T-cell (primary cell): ENCODE data around the gene NINL. TPM values are rescaled to one million over a fixed set of nuclear protein-coding genes. Genes with fewer than 3 reads are reported as not detected.
"Not testable (repeated sequence)": the region's sequence is repeated elsewhere in the genome, so short reads cannot be mapped to it uniquely, and the experiment has no call there.

Experiments
- ATAC-seq, 4 experiments: fragments of 200-7000 bp in 3 of 4; fragments of 150-1000 bp in 1 of 4; cut with Tn5 transposase; replicated peaks in 1 of 4; 1 replicate in 3 of 4; 2 replicates in 1 of 4; pipeline ENCODE4 v1.10.0; 2021; ENCODE audit warnings: moderate library complexity in 3 of 4, mild to moderate bottlenecking in 2 of 4, moderate number of reproducible peaks in 1 of 4
- CTCF ChIA-PET, 2 donors: fragments of 300-600 bp; sonication (Branson Sonifier 250); formaldehyde crosslinking; loops; one replicate each; lab custom pipeline; 2022; ENCODE audit warnings: antibody characterized with exemption in 2 of 2; lab: Charles Lee
- POLR2A ChIA-PET, 2 donors: fragments of 300-600 bp; sonication (Branson Sonifier 250); formaldehyde crosslinking; loops; one replicate each; lab custom pipeline; 2022; ENCODE audit warnings: antibody characterized with exemption in 2 of 2; lab: Charles Lee
- DNase-seq, 35 experiments: peaks; one replicate each; pipeline versions ENCODE4 v3.0.0 to v3.0.0-alpha.2; 2013 to 2023
- H3K27ac ChIP-seq: one replicate; pipeline ENCODE4 v1.5.1; 2013; ENCODE audit warnings: low read length
- H3K27me3 ChIP-seq, 2 experiments: replicated peaks in 1 of 2; 1 replicate in 1 of 2; 2 replicates in 1 of 2; pipeline versions ENCODE4 v1.6.1 to v1.7.0; 2013; ENCODE audit warnings: low read length in 1 of 2, mixed read lengths in 1 of 2; ENCODE audit not compliant: control insufficient read depth in 2 of 2, insufficient read depth in 2 of 2; ENCODE audit errors: extremely low read depth in 1 of 2
- H3K36me3 ChIP-seq, 2 donors: 1 replicate in 1 of 2; 2 replicates in 1 of 2; pipeline versions ENCODE4 v1.6.1 to v1.7.0; 2013; ENCODE audit warnings: low read length in 1 of 2; ENCODE audit not compliant: control insufficient read depth in 2 of 2, insufficient read depth in 1 of 2; ENCODE audit errors: extremely low read depth in 1 of 2
- H3K4me1 ChIP-seq, 2 experiments: 1 replicate in 1 of 2; 2 replicates in 1 of 2; pipeline versions ENCODE4 v1.6.1 to v1.7.0; 2013; ENCODE audit warnings: low read length in 2 of 2, mixed read lengths in 1 of 2; ENCODE audit not compliant: insufficient read depth in 2 of 2, control insufficient read depth in 1 of 2; ENCODE audit errors: extremely low read depth in 1 of 2
- H3K4me3 ChIP-seq, 2 donors: 1 replicate in 1 of 2; 2 replicates in 1 of 2; pipeline versions ENCODE4 v1.5.1 to v1.7.0; 2013; ENCODE audit warnings: mild to moderate bottlenecking in 2 of 2, low read length in 1 of 2, moderate library complexity in 1 of 2; ENCODE audit not compliant: control insufficient read depth in 1 of 2; ENCODE audit errors: extremely low read depth in 1 of 2
- H3K9me3 ChIP-seq: 2 replicates; pipeline ENCODE4 v1.7.0; 2013
- H3K27ac Mint-ChIP-seq, 2 donors: one replicate each; pipeline ENCODE4 v1.8.0; 2020 to 2021; ENCODE audit warnings: mild to moderate bottlenecking in 2 of 2, mixed read lengths in 2 of 2
- H3K27me3 Mint-ChIP-seq, 2 donors: one replicate each; pipeline ENCODE4 v1.8.0; 2021 to 2022; ENCODE audit warnings: mixed read lengths in 2 of 2
- H3K36me3 Mint-ChIP-seq: one replicate; pipeline ENCODE4 v1.8.0; 2021; ENCODE audit warnings: mixed read lengths
- H3K4me1 Mint-ChIP-seq, 3 donors: one replicate each; pipeline ENCODE4 v1.8.0; 2020 to 2022; ENCODE audit warnings: mixed read lengths in 3 of 3, mild to moderate bottlenecking in 1 of 3
- H3K4me3 Mint-ChIP-seq, 3 donors: one replicate each; pipeline ENCODE4 v1.8.0; 2020 to 2022; ENCODE audit warnings: mild to moderate bottlenecking in 3 of 3, mixed read lengths in 3 of 3, moderate library complexity in 3 of 3
- H3K9me3 Mint-ChIP-seq, 3 donors: one replicate each; pipeline ENCODE4 v1.8.0; 2020 to 2022; ENCODE audit warnings: mixed read lengths in 3 of 3
- WGBS: methylation state at CpG from one replicate; pipeline ENCODE4 v1.1.5; 2013; ENCODE audit warnings: missing lambda C conversion rate; ENCODE audit not compliant: insufficient coverage; 5-methylcytosine and 5-hydroxymethylcytosine counted together
- total RNA-seq, 35 experiments: library from RNA in 6 of 35; stranded (reverse) in 6 of 35; fragments of 120-200 nt in 1 of 35; gene quantifications; one replicate each; pipeline versions ENCODE4 v1.2.1 to v1.2.4 and lab custom pipeline; 2013 to 2026

NINL gene
- total RNA-seq, 5 donors from 2014 or later (not counting 1 experiment from before 2014, with no cell fraction given): 1.3 to 4.8 (median 2.7) TPM

DNA sequence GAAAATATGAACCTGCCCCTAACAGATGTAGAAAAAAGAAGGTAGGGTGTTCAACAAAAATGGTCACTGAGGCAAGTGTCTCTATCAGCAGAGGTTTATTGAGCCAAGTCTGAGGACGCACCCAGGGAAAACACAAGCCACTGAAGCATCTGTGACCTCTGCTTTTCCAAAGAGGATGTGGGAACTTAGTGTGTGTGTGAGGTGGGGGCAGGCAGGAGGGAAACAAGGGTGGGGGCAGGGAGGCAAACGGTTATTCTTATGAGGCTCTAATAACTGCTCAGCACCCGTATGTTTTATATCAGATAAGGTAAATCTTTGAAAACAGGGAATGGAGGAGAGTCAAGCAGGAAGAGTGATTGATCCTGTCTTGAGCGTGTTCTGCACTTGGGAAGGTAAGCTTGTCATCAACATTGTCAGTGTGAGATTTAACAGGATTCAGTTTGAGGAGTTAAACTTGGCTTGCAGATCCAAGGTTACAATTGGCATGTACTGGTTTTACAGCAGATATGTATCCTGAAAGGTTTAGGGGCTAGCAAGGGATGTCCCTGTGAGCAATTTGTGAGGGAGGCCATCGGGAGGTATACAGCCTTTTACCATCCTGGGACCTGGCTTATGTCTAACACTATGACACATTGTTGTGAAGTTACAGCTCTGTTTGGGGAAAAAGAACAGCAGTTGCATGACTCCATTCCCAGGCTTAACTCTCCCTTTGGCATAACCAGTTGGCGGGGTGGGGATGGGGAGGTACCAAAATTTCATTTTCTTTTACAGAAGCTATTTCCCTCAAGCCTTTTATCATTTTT lies 33.7 kb downstream of the NINL start:
- H3K4me1 ChIP-seq: peaks cover 0 to 4% of the 10 kb centered on the region in 2 experiments
- H3K36me3 ChIP-seq: no peaks in the 10 kb centered on the region
- CTCF ChIA-PET: no interaction called here
- H3K27ac ChIP-seq: no peak overlapping the region
- H3K27me3 ChIP-seq: peaks cover 0 to 2% of the 10 kb centered on the region in 2 experiments
- Mint-ChIP-seq H3K27me3 (peaks cover 0 to 3% of the 10 kb centered on the region in 2 donors), H3K36me3 (no peaks in the 10 kb centered on the region), H3K4me3 (no peak overlapping the region), H3K27ac (no peak overlapping the region), H3K9me3 (no peaks in the 10 kb centered on the region), H3K4me1 (peaks cover 0 to 3% (median 0%) of the 10 kb centered on the region in 3 donors)
- POLR2A ChIA-PET: no interaction called here
- DNase-seq (no peak), ATAC-seq (no peak)
- 83% methylated on average over 4 of the region's 6 CpGs for WGBS
- no peak overlapping the region for H3K4me3 ChIP-seq
- no peaks in the 10 kb centered on the region for H3K9me3 ChIP-seq

GRCh38 chr20:25550645-25551337 lies 34.5 kb downstream of the NINL start:
- H3K4me1 Mint-ChIP-seq, H3K27me3 ChIP-seq, H3K36me3 ChIP-seq, ATAC-seq, H3K4me1 ChIP-seq, H3K27me3 Mint-ChIP-seq, H3K27ac Mint-ChIP-seq, H3K9me3 Mint-ChIP-seq, H3K9me3 ChIP-seq, H3K27ac ChIP-seq, H3K4me3 Mint-ChIP-seq, H3K4me3 ChIP-seq, CTCF ChIA-PET, DNase-seq, H3K36me3 Mint-ChIP-seq, POLR2A ChIA-PET: not testable (repeated sequence)
- 100% methylated on average over 2 of the region's 7 CpGs for WGBS

- CTCF ChIA-PET: no interaction called here
- WGBS: 100% methylated on average over 3 of the region's 10 CpGs
- no peak overlapping the region for H3K27ac ChIP-seq
Measured at GRCh38 chr20:25549843-25550477, 35.4 kb downstream of the NINL start.

GRCh38 chr20:25549172-25549773 lies 36.1 kb downstream of the NINL start:
- peaks cover 0 to 4% of the 10 kb centered on the region in 2 experiments for H3K4me1 ChIP-seq
- POLR2A ChIA-PET: no interaction called here
- H3K4me3 Mint-ChIP-seq: no peak overlapping the region
- peaks cover 0 to 3% (median 0%) of the 10 kb centered on the region in 3 donors for H3K4me1 Mint-ChIP-seq
- 72% methylated on average over 13 of the region's 15 CpGs for WGBS
- H3K36me3 ChIP-seq: no peaks in the 10 kb centered on the region
- ATAC-seq (no peak), DNase-seq (no peak)
- no peak overlapping the region for H3K27ac Mint-ChIP-seq
- no peaks in the 10 kb centered on the region for H3K9me3 ChIP-seq
- H3K27me3 Mint-ChIP-seq: peaks cover 0 to 3% of the 10 kb centered on the region in 2 donors
- H3K36me3 Mint-ChIP-seq: no peaks in the 10 kb centered on the region
- no peak overlapping the region for H3K27ac ChIP-seq
- H3K4me3 ChIP-seq: no peak overlapping the region
- H3K9me3 Mint-ChIP-seq: no peaks in the 10 kb centered on the region
- CTCF ChIA-PET: interaction anchor here in 1 of 2 donors (0.6 kb wide), 1 partner anchor 11 kb away, joined by 3 read pairs; no protein-coding TSS in a partner anchor
- peaks cover 0 to 2% of the 10 kb centered on the region in 2 experiments for H3K27me3 ChIP-seq

More at GRCh38 chr20:25549843-25550477, 35.4 kb downstream of the NINL start:
- Mint-ChIP-seq H3K27ac (no peak overlapping the region), H3K9me3 (no peaks in the 10 kb centered on the region), H3K4me3 (no peak overlapping the region), H3K4me1 (peaks cover 0 to 3% (median 0%) of the 10 kb centered on the region in 3 donors), H3K36me3 (no peaks in the 10 kb centered on the region), H3K27me3 (peaks cover 0 to 3% of the 10 kb centered on the region in 2 donors)
- Histone ChIP-seq H3K27me3 (peaks cover 0 to 2% of the 10 kb centered on the region in 2 experiments), H3K9me3 (no peaks in the 10 kb centered on the region), H3K4me3 (no peak overlapping the region), H3K36me3 (no peaks in the 10 kb centered on the region), H3K4me1 (peaks cover 0 to 4% of the 10 kb centered on the region in 2 experiments)
- DNase-seq (no peak), ATAC-seq (no peak)
- POLR2A ChIA-PET: no interaction called here

- no peaks in the 10 kb centered on the region for H3K36me3 ChIP-seq
- H3K36me3 Mint-ChIP-seq: no peaks in the 10 kb centered on the region
- no peak overlapping the region for H3K27ac ChIP-seq
- H3K4me3 ChIP-seq: no peak overlapping the region
- no peak overlapping the region for H3K27ac Mint-ChIP-seq
- H3K9me3 Mint-ChIP-seq: no peaks in the 10 kb centered on the region
- ChIA-PET POLR2A (no interaction called here), CTCF (interaction anchor here in 1 of 2 donors (0.6 kb wide), 1 partner anchor 11 kb away, joined by 3 read pairs; no protein-coding TSS in a partner anchor)
- peaks cover 0 to 3% (median 0%) of the 10 kb centered on the region in 3 donors for H3K4me1 Mint-ChIP-seq
- no peaks in the 10 kb centered on the region for H3K9me3 ChIP-seq
- no peak overlapping the region for H3K4me3 Mint-ChIP-seq
- H3K4me1 ChIP-seq: peaks cover 0 to 4% of the 10 kb centered on the region in 2 experiments
- WGBS: 76% methylated on average over 10 of the region's 14 CpGs
- no peak for ATAC-seq
- DNase-seq: no peak
- peaks cover 0 to 3% of the 10 kb centered on the region in 2 donors for H3K27me3 Mint-ChIP-seq
- peaks cover 0 to 2% of the 10 kb centered on the region in 2 experiments for H3K27me3 ChIP-seq
Measured at GRCh38 chr20:25548613-25549086, 36.7 kb downstream of the NINL start.

DNA sequence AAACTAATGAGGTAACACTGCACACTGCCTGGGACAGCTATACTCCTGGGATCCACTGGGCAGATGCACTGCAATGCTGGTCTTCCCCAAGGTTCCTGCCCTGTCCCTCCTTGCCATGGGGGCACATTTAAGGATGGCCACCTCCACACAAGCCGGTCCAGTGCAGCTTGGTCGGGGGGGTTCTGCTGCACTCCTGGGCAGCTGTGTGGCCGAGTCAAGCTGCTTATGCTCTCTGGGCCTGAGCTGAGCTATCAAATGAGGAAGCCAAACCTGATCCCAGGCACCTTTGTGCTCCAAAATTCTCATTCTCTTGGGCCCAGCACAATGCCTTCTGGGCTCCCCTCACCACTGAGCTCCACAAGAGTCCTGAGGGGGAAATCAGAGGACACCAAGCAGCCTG lies 37.3 kb downstream of the NINL start:
- no peak overlapping the region for H3K4me3 ChIP-seq
- H3K9me3 ChIP-seq: no peaks in the 10 kb centered on the region
- peaks cover 0 to 3% of the 10 kb centered on the region in 2 donors for H3K27me3 Mint-ChIP-seq
- H3K36me3 ChIP-seq: no peaks in the 10 kb centered on the region
- no peak overlapping the region for H3K27ac Mint-ChIP-seq
- POLR2A ChIA-PET: no interaction called here
- H3K4me3 Mint-ChIP-seq: no peak overlapping the region
- WGBS: 60% methylated on average over 3 of the region's 3 CpGs
- H3K4me1 Mint-ChIP-seq: peaks cover 0 to 3% (median 0%) of the 10 kb centered on the region in 3 donors
- peaks cover 0 to 4% of the 10 kb centered on the region in 2 experiments for H3K4me1 ChIP-seq
- peaks cover 0 to 2% of the 10 kb centered on the region in 2 experiments for H3K27me3 ChIP-seq
- no peak overlapping the region for H3K27ac ChIP-seq
- no peak for ATAC-seq
- DNase-seq: no peak
- H3K9me3 Mint-ChIP-seq: no peaks in the 10 kb centered on the region
- CTCF ChIA-PET: no interaction called here
- no peaks in the 10 kb centered on the region for H3K36me3 Mint-ChIP-seq
